Activated CD4-positive, alpha-beta T cell treated with anti-CD3 and anti-CD28 coated beads for 4 hours (primary cell): Measurements from ENCODE around the gene COL5A2.

Experiments
- DNase-seq, 2 donors: peaks; one replicate each; pipeline ENCODE4 v3.0.0-alpha.2; 2020

Gene COL5A2

DNA sequence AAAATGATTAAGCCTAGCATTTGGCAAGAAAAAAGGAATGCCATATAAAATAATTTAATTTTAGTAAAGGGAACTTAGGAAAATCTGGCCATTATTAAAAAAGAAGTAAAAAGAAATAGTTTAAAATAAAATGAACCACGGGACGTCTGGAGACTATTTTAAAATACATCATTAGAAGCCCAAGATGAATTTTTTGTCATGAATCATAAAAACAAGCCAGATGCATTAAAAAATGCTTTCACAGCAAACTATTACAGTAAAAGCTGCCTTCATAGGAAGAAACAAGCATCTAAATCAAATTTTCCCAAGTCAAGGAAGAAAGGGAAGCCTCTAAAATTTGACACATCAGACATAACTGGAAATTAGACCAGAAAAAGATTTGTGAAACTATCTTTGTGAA is 33.0 kb downstream of the COL5A2 start:
- no peak for DNase-seq

DNA sequence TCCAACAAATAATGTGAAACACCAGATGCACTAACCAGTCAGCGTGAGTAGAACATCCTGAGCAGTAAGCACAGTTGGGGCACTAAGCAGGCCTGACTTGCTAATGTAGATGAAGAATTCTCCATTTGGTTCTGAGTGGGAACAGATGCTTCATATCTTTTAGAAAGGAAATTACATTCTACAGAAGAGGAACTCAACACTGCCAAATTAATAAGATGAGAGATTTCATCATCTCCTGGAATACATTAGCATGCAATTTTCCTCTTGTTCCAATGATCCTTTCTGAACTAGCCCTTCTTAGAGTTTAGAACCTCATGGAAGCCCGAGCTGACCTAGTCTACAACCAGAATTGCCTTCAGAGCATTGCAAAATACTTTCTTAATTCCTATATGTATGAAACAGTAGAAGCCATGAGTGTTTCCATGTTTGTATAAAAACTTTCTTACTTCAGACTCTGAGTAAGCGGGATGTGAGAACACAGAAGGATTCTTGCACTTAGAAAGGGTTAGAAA is 34.8 kb downstream of the COL5A2 start:
- no peak for DNase-seq

DNA sequence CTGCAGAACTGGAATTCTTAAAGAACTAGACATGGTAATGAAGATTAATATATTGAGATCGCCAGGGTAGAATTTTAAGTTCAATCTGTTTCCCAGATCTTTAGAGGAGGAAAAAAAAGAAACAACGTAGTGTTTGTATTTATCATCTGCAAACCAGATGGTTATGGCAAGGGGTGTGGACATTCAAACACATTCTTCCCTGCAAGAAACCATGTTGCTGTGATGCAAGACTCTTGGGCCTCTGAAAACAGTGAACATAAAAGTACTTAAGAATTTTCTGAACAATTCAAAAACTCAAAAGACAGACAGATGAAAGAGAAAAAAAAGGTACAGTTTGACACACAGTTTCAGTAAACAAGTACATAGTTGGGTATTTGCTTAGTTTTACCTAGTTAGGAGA is 35.6 kb downstream of the COL5A2 start:
- DNase-seq = no peak

DNA sequence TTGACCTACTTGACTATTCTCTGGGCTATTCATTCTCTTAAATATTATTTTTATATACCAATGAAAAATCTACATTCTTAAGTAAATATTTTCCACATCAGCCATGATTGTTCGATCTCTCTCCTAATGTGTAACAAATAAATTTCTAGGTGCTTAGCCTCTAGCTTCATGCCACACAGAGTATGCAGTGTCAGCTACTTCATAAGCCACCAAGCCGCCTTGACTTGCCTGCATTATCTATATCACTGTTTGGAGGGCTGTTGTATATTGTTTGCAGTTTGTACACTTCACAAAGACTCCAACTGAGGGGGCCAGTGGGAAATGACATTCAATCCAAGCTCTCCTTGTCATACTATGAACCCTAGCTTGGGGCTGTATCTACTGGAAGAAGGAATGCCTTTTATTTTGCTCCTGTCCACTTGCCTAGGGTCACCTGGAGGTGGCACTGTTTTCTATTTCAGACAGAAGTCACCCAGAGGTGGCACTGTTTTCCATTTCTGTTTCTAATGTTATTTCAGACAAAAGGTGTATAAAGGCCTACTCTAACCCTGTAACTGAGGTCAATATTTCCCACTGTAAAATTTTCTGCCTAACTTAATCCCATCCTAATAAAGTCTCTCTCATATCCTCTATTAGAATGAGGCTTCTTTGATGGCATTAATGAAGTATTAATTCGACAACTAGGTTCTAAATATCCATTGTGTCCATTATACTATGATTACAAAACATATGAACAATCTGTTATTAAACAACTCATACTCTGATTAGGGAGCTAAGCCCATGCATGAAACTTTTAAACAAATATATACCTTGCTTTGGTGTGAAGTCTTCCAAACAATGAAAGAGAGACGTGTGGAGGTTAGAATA is 36.4 kb downstream of the COL5A2 start:
- peak; percentile 14 to 46 for DNase-seq

DNA sequence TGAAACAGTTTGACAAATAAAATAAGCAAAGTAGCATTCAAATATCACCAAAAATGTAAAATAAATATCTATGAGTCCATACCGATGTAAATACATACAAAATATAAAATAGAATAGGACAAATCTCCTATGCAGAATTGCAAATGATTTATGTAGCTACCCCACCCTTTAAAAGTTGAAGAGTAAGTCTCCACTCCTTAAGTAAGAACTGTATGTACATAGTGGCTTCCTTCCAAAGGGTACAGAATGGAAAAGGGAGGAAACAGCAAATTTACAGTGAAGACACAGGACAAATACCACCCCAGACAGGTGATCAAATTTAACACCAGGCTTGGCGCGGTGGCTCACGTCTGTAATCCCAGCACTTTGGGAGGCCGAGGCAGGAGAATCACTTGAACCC is 40.8 kb downstream of the COL5A2 start:
- no peak for DNase-seq

DNA sequence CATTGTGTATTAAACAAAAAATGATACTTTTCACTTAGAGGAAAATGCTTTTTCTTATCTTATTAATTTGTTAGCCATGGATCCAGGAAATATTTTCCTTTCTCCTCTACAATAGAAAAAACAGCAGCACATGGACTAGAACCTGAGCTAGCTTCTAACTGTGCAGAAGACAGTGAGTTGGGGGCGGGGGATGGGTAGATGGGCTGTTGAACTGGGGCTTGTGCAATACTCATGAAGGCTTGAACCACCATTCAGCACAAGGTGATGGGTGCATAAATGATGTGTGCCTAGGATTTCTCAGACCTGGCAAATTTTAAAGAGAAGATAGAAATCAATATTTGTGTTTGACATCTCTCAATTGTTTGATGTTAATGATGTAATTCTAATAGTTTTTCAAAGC is 42.0 kb downstream of the COL5A2 start:
- no peak for DNase-seq

DNA sequence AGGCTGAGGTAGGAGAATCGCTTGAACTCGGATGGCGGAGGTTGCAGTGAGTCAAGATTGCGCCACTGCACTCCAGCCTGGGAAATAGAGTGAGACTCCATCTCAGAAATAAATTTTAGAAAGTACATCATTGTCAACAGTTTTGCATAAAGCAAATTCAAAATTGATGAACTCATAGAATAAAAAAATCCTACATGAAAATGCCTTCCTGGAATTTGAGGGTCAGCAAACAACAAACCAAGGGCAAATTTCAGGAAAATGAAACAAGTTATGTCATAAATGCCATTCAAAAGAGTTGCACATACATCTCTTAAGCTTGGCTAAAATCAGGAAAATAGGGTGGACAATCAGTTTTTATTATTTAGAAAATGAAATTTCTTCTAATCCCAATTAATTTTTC is 45.1 kb downstream of the COL5A2 start:
- DNase-seq = no peak

DNA sequence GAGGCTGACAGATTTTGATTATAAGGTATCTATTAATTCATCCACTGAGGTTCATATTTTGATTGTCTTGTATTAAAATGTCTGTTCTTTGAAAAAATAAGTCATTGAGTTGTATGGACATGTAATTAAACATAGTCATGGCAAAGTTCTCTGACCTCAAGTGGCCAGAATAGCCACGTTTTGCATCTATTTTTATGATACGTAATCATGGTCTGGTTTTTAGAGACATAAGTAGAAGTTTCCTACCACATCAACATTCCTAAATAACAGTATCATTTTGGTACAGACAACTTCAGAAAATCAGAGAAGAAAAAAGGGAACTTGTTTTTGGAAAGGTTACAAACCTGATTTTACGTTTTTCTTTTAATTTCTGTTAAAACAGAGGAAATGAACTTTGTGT is 47.6 kb downstream of the COL5A2 start:
- DNase-seq = no peak

DNA sequence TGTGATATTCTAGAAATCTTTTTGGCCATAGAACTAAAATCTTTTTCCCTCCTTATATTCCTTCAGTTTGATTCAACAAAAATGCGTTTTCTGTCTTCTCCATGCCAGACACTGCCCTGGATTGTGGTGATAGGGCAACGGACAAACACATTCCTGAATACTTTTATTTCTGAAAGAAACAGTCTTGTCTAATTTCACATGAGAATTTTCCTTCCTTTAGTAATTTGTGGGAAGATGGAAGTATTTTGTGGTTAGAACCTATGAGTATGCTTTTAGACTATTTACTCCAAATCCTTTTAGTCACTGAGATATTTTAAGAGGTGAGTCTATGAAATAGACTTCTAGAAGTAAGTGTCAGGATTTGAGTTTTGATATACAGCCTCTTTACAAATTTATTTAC is 49.6 kb downstream of the COL5A2 start:
- no peak for DNase-seq

DNA sequence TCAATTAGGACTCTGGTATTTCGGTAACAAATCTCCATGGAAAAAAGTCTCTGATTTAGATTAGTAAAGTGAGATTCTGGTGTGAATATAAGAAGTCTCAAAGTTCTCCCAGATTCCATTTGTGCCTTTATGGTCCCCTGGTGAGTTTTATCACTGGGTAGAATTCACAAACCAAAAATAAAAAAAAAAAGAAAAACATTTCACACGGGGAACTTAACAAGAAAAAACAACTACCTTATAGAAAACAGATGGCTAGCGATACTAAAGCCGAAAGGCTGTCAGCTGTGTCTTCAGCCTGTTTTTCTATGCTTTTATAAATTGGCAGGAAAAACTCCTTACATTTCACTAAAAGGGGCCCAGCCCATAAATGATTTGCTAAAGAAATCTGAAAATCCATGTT is 50.6 kb downstream of the COL5A2 start:
- DNase-seq = no peak

DNA sequence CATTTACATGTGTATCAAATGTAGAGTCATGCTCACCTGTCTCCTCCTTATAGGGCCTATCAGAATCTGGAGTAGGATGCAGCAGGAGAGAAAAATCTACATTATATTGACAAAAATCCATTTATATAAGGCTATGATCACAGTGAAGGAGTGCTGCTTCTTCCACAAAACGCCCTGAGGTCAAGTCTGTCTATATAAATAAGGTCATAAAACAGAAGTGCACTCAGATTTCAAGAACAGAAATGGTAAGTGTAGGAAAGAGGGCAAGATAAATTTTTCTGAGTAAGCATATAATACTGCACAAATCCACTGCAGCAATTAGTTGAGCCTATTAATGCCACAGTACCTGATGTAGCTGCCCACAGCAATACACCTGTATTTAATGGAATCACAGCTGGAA is 51.8 kb downstream of the COL5A2 start:
- DNase-seq = no peak

DNA sequence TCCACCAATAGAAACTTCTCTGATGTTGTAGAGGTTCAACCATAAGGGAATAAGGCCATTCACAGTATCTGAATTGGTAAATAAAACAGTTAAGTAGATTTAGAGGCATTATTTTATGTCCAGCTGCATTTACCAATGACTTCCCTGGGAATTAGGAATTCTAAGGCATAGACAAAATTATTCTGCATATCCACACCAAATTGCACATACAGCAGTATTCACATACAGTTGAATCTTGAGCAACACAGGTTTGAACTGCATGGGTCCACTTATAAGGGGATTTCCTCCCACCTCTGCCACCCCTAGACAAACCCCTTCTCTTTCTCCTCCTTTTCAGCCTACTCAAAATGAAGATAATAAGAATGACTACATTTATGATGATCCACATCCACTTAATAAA is 54.4 kb downstream of the COL5A2 start:
- no peak for DNase-seq

DNA sequence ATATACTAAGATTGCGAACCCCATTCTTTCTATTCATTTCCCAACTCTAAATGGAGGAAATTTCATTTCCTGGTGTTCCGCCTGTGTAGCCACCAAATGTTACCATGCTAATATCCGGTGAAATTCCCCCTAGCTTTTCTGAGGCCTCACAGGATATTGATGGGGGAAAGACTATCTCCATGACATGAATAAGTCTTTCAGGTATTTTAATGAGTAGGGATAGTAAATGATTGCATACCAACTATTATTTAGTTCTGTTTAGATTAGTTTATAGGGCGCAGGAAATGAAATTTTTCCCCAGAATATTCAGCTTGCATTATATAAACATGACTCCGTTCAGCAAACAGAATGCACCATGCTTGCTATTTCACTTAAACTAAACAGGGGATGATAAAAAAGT is 55.4 kb downstream of the COL5A2 start:
- DNase-seq = no peak

DNA sequence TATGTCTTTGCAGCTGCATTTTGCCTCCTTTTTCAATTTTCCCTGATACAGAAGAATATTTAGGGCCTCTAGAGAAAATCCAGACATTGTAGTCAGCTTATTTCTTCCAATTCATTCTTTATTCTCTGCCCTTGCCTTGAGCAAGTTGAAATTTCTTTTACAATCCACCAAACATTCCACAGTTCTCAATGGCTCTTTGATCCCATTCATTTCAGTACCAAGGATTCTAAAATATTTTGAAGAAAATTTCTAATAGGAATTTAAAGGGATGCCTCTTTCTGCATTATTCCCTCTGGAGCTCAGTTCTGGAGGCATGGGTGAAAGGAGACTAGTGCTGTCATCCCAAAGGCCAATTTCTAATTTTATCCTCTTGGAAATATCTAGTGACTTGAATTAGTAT is 61.2 kb downstream of the COL5A2 start:
- DNase-seq = no peak

DNA sequence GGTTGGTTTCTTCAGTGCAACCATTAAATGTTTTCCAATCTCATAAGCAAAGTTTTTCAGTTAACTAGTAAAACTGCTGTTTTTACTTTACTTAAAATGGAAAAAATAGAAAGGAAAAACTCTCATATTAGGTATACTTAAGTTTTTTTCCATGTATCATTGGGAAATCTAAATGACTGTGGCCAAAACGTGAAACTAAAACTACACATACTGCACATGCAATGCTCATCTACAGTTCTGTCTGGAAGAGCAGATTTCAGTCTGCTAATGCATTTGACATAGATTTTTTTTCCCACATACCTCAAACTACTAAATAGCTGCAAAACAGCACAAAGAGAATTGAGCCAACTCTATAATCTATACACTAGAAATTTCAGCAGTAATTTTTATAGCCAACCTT is 62.6 kb downstream of the COL5A2 start:
- DNase-seq = no peak

DNA sequence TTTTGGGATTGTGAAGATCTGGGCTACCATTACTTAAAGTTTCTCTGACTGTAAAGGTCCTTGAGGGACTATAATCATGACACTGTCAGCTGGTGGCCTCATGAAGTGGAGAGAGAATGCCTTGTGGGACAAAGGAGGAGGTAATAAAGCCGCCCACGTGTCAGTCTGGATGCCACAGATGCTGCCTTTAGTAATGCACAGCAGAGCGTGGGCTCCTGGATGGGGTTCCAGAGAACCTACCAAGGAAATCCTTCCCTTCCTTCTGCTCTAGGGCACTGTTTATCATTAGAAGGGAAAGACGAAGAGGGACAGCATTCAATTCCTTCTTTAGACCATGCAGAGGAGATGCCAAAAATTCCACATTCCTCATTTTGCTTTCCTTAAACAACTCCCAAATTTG is 63.5 kb downstream of the COL5A2 start:
- no peak for DNase-seq

DNA sequence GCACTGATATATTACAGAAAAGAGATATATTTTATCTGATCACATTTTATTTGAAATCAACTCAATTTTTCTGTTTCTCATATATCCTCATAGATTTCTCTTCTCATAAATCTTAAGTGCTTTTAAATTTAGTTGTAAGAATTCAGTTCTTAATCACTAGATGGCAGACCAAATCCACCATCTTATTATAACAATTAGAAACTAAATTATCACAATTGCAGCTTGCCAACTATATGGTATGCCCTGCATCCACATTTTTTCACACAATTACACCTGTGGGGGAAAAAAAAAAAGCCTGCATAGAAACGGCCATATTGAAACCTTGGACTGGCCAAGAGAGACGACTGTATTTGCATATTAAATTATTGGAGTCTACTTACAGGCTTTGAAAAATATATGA is 64.4 kb downstream of the COL5A2 start:
- no peak for DNase-seq

DNA sequence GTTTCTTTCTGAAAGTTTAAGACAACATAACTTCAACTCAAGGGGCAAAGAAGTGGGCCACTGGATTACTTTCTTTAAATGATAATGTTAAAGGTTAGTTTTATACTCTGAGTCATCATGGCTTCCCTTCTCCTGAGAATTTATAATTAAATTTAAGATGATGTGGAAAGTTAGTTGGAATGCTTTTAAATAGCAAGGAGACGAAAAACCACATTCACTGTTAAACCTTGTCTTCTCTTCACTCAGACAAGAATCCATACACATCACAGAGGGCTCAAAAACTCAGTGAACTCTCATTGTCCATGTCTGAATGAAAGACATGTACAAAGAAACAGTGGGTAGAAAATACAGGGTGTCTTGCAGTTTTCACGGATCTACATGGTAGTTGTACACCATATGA is 65.6 kb downstream of the COL5A2 start:
- DNase-seq = no peak

DNA sequence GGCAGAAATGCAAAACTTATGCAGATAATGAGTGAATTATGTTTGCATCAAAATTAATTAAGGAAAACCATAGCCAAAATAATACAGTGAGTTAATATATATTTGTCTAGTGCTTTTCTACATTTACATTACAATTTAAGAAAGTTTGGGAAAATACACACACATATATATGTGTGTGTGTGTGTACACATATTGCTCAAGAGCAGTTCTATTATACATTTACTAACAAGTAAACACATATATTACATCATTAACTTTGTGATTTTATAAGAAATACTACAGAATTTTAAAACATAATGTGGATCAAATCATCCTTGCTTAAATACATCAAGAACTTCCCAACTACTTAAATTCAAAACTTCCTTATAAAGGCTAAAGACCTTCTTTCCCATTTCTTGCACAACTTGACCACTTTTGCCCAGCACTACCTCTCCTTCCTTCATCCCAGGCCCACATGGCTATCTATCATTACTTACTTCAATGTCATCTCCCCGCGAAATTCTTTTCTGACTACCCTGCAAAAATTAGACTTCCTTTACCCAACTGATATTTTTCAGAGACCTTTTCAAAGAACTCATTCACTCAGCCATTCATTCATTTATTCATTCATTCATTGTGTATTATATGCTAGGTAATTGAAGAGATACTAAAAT is 68.4 kb downstream of the COL5A2 start:
- DNase-seq = no peak

DNA sequence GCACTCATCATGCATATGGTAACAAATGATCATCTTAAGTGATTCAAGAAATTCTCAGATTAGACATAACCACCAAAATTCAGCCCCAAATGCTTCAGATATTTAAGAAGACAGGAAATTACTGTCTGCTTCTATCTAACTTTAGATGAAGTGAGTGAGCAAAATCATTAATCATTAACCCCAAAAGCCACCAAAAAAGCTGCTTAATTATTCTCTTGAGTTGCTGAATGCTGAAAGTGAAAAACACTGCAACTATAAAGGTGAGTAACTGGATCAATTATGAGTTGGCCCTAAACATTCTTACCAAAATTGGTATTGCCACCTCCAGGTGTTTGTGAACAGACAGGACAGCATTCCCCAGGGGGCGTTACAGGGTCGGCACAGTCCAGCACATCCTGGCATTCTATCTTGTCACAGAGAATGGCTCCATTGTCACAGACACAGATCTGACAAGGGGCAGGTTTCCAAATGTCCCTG is 69.6 kb downstream of the COL5A2 start:
- DNase-seq = no peak

DNA sequence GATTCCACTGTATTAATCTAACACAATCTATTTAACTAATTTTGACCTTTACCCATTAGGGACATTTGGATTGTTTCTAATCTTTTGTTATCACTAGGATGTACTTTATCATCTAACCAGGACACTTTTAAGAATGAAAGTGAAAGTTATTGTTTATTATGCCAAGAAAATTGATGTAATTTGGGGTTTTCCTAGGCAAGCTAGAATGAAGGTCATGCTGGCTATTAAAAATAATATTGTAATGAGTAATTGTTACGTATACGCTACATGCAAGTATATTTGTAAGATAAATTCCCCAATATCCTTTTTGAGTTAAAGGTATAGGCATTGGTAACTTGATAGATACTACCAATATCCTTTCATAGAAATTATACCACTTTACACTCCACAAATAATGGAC is 74.6 kb downstream of the COL5A2 start:
- DNase-seq = no peak

DNA sequence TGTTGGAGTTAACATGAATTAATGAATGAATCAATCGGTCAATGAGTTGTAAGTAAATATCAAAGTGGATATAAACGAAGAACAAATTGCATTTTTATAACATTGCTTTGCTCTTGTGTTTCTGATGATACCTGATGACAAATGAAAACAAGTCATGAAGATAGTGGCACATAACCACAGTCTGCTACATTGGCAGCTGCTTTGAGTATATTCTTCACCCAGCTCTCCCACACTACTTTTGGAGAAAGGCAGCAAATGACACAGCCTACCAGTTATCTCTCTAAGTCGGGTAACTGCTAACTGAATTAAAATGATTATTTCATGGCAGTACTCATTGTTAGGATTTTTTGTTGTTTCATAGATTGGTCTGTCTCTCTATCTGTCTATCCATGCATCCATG is 76.8 kb downstream of the COL5A2 start:
- DNase-seq = no peak

DNA sequence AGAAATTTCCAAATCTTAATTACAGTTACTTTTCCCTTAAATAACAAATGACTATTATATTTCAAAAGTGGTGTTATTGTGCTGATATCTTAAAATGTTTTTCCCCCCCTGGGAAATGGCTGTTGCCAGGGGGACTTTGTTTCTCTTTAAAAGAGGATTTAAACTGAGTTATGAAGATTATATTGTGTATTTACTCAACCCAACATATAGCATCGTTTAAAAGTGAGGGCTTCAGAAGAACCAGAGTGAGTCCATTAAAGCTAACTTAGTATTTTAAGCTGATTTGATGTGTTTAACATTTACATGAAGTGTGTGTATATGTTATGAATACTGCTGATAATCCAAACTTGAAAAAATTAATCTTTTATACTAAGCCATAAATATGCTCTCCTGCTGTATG is 81.6 kb downstream of the COL5A2 start:
- DNase-seq = no peak

DNA sequence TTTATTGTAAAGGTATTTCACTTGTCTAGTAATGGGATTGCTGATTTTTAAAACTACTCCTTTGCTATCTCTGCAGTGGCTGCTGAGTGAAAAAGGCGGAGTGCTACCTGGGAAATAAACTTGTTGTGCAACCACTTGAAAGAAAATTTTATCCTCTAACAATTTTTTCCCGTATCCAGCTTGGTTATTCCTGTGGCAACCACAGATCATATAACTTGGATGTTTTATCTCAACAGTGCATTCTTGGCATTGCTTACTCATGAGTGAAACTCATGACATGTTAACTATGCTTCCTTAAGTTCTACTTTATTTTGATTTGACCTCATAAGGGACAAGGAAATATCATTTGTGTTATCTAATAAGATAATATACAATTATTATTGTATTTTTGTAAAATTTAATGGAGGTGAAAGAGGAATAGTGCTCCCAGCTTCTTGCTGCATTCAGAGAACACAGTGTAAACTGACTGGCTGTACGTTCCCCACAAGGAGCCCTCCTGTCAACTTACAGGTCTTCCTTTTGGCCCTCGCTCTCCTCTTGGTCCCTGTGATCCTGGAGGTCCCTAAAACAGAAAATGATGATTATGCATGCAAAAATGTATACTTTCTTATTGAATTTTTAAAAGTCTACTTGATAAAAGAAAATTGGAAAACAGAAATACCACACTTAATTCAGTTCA is 82.7 kb downstream of the COL5A2 start:
- DNase-seq = no peak
